Stimulated activated CD4-positive, alpha-beta T cell treated with anti-CD3 and anti-CD28 coated beads, Interleukin-4, amount 100 ng/mL, for 48 hours (primary cell): ENCODE measurements around the gene C10orf67.

Experiments used
- DNase-seq, 2 donors: peaks; one replicate each; pipeline ENCODE4 v3.0.0-alpha.2; 2020; ENCODE audit warnings: low read depth in 2 of 2

C10orf67 gene

GRCh38 chr10:23198940-23199767 is 145.4 kb downstream of the C10orf67 start:
- no peak for DNase-seq

- DNase-seq: no peak
Measured at GRCh38 chr10:23198610-23198939, 146.0 kb downstream of the C10orf67 start.

DNA sequence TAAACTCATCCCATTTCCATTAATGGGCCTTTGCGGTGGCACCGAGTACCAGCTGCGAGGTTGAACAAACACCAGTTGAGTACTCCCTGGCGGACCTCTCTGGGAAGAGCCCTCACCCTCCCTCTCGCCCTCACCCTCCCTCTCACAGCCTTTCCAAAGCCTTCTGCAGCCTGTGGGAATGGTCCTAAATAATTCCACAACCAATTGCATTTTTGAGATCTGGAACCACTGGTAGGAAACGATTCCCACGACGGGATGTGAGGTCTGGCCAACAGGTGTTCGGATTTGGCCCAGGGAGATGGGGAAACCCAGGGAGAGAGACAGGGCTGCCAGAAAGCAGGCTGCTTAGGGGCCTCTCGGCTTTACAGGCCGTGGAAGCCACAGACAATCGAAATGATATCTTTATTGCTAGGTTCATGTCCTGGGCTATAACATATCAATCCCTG is 147.2 kb downstream of the C10orf67 start:
- DNase-seq: no peak

DNA sequence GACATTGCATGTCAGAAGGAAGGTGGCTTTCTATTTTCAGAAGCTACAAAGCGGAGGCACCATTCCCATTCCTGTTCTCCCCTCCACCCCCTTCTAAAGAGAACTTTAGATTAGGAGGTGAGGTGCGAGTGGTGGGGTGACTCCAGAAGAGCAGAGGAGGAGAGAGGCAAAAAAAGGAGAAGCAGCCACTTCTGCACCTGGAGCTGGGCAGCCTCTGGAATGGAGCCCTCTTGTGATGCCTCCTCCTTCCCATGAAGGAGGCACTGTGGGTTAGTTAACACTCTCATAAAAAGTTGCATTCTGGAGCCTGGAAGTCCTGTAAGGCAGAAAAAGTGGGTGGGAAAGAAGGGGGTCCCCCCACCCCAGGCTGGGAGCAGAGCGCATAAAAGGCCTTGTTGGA is 147.7 kb downstream of the C10orf67 start:
- no peak for DNase-seq

DNA sequence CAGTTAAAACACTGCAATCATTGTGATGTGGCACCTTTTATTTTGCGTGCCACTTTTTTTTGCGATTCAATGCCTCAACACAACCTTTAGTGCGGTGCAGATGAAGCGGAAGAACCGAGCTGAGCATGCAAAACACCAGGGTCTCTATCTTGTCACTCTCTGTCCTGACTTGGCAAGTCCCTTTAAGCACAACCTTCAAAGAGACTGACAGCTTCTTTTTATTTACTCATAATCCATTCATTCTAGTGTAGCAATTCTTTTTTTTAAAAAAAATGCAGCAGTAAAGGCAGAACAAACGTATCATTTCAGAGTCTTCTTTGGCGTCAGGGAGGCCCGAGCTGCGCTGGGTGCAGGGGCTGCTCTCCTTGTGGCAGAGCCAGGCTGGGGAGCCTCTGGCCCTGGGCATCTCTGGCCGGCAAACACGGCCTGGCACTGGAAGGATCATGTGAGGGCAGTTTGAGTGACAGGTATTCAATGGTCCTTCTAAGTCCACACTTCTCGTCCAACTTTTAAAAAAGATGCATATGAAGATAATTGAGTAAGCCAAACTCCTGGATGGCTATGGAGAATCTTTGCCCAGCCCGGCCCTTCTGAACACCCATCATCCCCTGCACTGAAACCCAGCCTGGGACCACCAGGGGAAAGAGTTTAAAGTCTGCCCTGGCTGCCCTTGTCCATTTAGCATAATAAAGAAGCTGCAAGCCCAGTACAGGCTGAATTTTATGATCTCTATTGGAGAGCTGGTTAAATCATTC is 148.6 kb downstream of the C10orf67 start:
- DNase-seq: no peak

- no peak for DNase-seq
Measured at GRCh38 chr10:23194966-23195845, 149.4 kb downstream of the C10orf67 start.

DNA sequence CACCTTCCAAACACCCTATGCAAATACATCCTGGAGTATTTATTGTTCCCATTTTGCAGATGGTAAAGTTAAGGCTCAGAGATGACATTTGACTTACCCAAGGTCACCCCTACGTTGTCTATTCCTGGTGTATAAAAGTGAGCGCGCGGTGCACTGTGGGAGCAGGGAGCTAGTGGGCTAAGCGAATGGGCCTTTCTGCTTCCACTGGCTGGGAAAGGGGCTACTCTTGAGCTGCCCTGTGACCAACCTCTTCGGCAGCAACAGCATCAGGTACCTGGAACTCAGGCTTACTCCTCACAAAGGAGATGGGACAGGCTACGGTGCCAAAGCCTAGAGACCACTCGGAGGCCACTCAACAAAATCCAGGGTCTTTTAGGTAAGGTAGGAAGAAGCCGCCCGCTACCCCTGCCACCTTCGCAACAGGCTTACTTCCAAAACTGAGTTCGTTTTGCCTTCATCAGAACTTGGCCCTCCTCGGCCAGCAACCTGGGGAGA is 150.1 kb downstream of the C10orf67 start:
- no peak for DNase-seq

- no peak for DNase-seq
Measured at GRCh38 chr10:23193435-23194074, 151.0 kb downstream of the C10orf67 start.

GRCh38 chr10:23192712-23193434 is 151.7 kb downstream of the C10orf67 start:
- DNase-seq: no peak

DNA sequence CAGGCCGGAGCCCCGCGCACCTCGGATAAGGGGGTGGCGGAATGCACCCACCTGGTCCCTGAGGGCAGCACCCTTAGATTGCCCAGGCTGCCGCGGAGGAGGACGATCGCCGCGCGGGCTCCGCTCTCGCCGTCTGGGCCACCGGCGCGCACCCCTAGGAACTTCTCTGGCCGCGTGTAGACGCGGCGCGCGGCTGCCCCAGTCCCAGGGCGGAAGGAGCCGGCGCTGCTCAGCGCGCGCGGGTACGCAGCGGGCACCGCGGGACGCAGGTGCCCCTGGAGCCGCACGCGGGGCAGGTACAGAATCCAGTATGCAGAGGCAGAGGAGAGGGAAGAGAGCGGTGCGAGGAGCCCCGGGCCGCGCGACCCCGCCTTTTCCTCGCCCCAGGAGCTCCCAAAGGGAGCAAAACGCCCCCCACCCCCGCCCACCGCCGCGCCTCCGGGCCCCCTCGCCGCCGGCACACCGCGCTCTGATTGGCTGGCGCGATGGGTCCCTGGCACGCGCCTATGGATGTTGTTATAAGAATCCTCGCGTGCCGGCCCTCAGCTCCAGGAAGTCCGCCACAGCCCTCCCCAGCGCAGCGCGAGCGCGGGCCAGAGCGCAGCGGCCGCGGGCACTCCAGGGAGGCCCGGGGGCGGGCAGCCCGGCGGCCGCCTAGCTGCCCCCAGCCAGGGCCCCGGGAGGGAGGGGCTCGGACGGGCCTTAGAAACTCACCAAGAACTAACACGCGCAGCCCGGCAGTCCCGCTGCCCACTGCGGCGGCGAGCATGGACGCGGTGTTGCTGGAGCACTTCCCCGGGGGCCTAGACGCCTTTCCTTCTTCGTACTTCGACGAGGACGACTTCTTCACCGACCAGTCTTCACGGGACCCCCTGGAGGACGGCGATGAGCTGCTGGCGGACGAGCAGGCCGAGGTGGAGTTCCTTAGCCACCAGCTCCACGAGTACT is 152.6 kb downstream of the C10orf67 start, which contains the start of gene PTF1A:
Gene PTF1A, plus strand, starts transcription at position 549 of the 948 bp plus-strand sequence. Its CDS starts 219 bp downstream, at position 768.
- no peak for DNase-seq

- DNase-seq: no peak
Measured at GRCh38 chr10:23190872-23191763, 153.5 kb downstream of the C10orf67 start.

GRCh38 chr10:23189024-23189423 is 155.6 kb downstream of the C10orf67 start:
- no peak for DNase-seq

DNA sequence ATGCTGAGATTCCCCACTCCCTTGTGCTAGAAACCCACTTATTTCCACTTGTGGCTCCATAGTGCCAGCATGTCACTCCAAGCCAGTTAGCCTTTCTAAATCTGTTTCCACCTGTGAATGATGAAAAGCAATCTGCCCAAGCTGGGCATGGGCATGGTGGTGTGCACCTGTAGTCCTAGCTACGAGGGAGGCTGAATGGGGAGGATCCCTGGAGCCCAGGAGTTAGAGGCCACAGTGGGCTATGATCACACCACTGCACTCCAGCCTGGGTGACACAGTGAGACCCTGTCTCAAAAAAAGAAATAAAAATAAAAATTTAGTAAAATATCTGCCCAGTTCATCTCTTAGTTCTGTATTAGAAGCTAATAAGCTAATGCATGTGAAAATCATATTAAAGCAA is 157.4 kb downstream of the C10orf67 start:
- DNase-seq: no peak

DNA sequence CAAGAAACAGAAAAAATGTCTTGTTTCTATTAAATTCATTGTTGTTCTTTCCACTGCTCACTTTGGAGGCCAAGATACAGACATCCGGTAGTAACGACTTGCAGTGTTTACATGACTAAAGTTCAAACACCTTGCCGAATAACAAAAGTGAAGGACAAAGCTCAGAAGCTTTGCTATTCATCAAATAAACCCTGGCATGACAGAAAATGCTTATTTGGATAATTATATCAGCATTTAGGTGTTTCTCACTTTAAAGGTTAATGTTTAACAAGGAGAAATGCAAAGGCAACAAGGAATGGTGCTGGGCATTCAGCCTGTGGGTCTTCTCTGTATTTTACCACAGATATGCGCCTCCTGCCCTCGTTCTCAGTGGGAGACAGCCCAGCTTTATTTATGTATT is 157.9 kb downstream of the C10orf67 start:
- DNase-seq: no peak

DNA sequence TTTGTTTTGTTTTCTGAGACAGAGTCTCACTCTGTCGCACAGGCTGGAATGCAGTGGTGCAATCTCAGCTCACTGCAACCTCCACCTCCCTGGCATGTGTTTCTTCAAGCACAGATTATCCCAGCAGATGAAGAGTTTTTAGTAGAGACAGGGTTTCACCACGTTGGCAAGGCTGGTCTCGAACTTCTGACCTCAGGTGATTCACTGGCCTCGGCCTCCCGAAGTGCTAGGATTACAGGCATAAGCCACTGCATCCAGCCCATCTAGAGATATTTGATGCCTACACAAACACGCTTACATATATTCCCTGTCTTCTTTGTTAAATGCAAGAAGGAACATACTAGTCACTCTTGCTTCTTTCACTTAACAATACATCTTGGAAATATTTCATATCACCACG is 158.4 kb downstream of the C10orf67 start:
- no peak for DNase-seq

DNA sequence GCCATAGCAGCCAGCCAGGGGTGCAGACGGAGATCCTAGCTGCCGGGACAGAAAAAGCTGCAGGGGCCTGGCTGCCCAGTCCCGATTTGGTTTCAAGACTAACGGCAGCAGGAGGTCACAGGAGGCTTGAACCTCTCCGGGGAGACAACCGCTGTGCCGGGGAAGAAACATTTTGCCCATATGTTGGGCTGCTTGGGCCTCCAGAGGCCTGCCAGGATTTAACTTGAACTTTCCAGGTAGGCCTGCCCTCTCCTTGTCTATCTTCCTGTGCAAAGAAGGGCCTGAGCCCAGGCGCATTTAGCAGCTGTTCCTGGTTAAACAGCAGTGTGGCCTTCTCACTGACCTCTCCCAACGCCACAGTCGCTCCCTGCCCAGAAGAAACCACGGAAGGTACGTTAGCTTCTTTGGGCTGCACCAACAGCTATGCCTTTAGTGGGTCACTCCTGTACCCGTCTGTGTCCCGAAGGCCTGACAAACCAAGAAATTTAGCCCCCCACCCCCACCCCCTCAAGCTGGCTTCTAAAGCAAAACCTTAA is 169.6 kb downstream of the C10orf67 start:
- no peak for DNase-seq

GRCh38 chr10:23174074-23174976 is 170.3 kb downstream of the C10orf67 start:
- no peak for DNase-seq
